ENCODE measurements around the gene KIFC3. TPM values are rescaled to one million over a fixed set of nuclear protein-coding genes. Genes with fewer than 3 reads are reported as not detected.

KIFC3 gene
- total and polyA plus RNA-seq, 2 of the 13 experiments (the other 11 are each of a cell fraction or from before 2014, with no cell fraction given) = 42.1 to 45.3 TPM

DNA sequence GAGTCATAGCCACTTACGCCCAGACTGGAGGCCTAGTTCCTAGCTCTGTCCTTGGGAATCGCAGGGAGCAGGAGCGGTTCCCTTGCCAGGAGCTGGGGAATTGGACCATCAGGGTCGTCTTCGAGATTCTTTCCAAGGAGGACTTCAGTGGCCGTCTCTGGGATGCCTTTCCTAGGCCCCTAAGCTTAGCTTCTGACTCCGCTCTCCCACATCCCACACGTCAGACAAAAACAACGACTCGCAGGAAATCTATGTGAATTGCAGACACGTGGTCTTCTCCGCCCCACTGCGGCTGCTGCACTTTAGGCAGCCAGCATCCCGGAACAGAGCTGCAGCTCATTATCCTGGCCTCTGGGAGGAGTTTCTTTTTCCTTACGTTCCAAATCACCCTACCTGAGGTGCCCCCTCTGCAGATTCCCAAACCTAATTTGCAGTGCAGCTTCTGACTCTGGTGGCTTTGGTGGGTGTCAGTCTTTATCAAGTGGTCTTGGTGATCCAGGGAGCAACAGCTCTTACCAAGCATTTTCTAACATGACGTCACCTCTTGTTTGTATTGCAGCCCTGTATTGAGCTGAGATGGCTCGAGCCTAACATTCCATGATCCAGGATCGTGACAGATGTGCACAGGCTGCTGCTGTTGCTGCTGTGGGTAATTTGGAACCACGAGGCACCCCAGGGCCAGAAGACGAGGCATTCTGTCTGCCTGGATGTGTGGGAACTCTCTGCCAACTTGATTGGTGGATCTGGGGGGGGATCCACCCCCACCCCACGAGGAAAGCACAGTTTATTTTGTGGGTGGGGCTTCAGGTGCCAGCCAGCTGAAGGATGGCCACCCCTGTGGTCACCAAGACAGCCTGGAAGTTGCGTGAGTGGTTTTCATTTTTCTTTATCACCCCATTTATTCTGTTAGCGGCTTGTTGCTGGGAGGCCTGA, 65.6 kb downstream of the KIFC3 start (continued):
- TF ChIP-seq ZNF564 (CRISPR knock-in tag; IDR thresholded peaks at IDR 0.05) = no peak
- TF ChIP-seq SP5 (CRISPR knock-in tag; IDR thresholded peaks at IDR 0.05; ENCODE audit: borderline replicate concordance, low read depth) = no peak
- TF ChIP-seq MBNL3 (CRISPR knock-in tag; conservative IDR thresholded peaks at IDR 0.05) = no peak
- TF ChIP-seq RXRB (CRISPR knock-in tag; IDR thresholded peaks at IDR 0.05; ENCODE audit: borderline replicate concordance) = no peak
- peak; percentile 98 for TF ChIP-seq CREB1 (IDR thresholded peaks at IDR 0.05)
- TF ChIP-seq CREB1 (CRISPR knock-in tag; IDR thresholded peaks at IDR 0.05) = peak; percentile 89
- TF ChIP-seq, protein P1, sequence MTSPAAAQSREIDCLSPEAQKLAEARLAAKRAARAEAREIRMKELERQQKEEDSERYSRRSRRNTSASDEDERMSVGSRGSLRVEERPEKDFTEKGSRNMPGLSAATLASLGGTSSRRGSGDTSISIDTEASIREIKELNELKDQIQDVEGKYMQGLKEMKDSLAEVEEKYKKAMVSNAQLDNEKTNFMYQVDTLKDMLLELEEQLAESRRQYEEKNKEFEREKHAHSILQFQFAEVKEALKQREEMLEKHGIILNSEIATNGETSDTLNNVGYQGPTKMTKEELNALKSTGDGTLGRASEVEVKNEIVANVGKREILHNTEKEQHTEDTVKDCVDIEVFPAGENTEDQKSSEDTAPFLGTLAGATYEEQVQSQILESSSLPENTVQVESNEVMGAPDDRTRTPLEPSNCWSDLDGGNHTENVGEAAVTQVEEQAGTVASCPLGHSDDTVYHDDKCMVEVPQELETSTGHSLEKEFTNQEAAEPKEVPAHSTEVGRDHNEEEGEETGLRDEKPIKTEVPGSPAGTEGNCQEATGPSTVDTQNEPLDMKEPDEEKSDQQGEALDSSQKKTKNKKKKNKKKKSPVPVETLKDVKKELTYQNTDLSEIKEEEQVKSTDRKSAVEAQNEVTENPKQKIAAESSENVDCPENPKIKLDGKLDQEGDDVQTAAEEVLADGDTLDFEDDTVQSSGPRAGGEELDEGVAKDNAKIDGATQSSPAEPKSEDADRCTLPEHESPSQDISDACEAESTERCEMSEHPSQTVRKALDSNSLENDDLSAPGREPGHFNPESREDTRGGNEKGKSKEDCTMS (CRISPR knock-in tag; conservative IDR thresholded peaks at IDR 0.05) = no peak
- no peak for TF ChIP-seq TCF7 (IDR thresholded peaks at IDR 0.05; ENCODE audit: low read depth)
- TF ChIP-seq, protein P2, sequence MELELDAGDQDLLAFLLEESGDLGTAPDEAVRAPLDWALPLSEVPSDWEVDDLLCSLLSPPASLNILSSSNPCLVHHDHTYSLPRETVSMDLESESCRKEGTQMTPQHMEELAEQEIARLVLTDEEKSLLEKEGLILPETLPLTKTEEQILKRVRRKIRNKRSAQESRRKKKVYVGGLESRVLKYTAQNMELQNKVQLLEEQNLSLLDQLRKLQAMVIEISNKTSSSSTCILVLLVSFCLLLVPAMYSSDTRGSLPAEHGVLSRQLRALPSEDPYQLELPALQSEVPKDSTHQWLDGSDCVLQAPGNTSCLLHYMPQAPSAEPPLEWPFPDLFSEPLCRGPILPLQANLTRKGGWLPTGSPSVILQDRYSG (CRISPR knock-in tag; IDR thresholded peaks at IDR 0.05) = no peak
- TF ChIP-seq, protein P3, sequence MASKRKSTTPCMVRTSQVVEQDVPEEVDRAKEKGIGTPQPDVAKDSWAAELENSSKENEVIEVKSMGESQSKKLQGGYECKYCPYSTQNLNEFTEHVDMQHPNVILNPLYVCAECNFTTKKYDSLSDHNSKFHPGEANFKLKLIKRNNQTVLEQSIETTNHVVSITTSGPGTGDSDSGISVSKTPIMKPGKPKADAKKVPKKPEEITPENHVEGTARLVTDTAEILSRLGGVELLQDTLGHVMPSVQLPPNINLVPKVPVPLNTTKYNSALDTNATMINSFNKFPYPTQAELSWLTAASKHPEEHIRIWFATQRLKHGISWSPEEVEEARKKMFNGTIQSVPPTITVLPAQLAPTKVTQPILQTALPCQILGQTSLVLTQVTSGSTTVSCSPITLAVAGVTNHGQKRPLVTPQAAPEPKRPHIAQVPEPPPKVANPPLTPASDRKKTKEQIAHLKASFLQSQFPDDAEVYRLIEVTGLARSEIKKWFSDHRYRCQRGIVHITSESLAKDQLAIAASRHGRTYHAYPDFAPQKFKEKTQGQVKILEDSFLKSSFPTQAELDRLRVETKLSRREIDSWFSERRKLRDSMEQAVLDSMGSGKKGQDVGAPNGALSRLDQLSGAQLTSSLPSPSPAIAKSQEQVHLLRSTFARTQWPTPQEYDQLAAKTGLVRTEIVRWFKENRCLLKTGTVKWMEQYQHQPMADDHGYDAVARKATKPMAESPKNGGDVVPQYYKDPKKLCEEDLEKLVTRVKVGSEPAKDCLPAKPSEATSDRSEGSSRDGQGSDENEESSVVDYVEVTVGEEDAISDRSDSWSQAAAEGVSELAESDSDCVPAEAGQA (IDR thresholded peaks at IDR 0.05; ENCODE audit: low read depth) = peak; percentile 35
- TF ChIP-seq, protein P3 (CRISPR knock-in tag; IDR thresholded peaks at IDR 0.05; ENCODE audit: borderline replicate concordance) = no peak
- TF ChIP-seq HNRNPH1 (optimal IDR thresholded peaks at IDR 0.05; ENCODE audit: low read depth, low read length) = no peak
- TF ChIP-seq ZNF878 (CRISPR knock-in tag; IDR thresholded peaks at IDR 0.05) = no peak
- TF ChIP-seq MZF1 (CRISPR knock-in tag; IDR thresholded peaks at IDR 0.05; ENCODE audit: borderline replicate concordance) = no peak
- no peak; the same call in 1 of the 2 replicates for TF ChIP-seq GFI1 (CRISPR knock-in tag; IDR thresholded peaks at IDR 0.05; ENCODE audit: borderline replicate concordance)
- TF ChIP-seq ZNF235 (CRISPR knock-in tag; IDR thresholded peaks at IDR 0.05; ENCODE audit: borderline replicate concordance) = no peak
- TF ChIP-seq PAX8 (CRISPR knock-in tag; IDR thresholded peaks at IDR 0.05; ENCODE audit: borderline replicate concordance) = no peak
- no peak for TF ChIP-seq ZBTB8A (CRISPR knock-in tag; IDR thresholded peaks at IDR 0.05; ENCODE audit: borderline replicate concordance, low read depth)
- TF ChIP-seq, protein P4, sequence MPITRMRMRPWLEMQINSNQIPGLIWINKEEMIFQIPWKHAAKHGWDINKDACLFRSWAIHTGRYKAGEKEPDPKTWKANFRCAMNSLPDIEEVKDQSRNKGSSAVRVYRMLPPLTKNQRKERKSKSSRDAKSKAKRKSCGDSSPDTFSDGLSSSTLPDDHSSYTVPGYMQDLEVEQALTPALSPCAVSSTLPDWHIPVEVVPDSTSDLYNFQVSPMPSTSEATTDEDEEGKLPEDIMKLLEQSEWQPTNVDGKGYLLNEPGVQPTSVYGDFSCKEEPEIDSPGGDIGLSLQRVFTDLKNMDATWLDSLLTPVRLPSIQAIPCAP (CRISPR knock-in tag; IDR thresholded peaks at IDR 0.05; ENCODE audit: low read depth) = no peak; the same call in 1 of the 2 replicates

All from HepG2 (cell line).